HCT116 (cell line): Measurements from ENCODE around the gene ERMP1. TPM values are rescaled to one million over a fixed set of nuclear protein-coding genes. Genes with fewer than 3 reads are reported as not detected.

Experiments used
- ATAC-seq: fragments of 200-7000 bp; cut with Tn5 transposase; 2 replicates; pipeline ENCODE4 v1.9.1; 2020; ENCODE audit warnings: mild to moderate bottlenecking, moderate library complexity
- BruUV-seq: library from RNA; stranded (reverse); fragments of 400-500 nt; replicated peaks from 2 replicates; lab custom pipeline; 2021; lab: Mats Ljungman, UMichigan
- CTCF ChIA-PET: fragments of 300-600 bp; sonication (Branson Sonifier 250); formaldehyde crosslinking; loops from one replicate; lab custom pipeline; 2021; ENCODE audit warnings: antibody characterized with exemption; lab: Charles Lee
- POLR2A ChIA-PET: fragments of 300-600, 350-600 bp; sonication (Branson Sonifier 250); formaldehyde crosslinking; loops from one replicate; lab custom pipeline; 2021; ENCODE audit warnings: antibody characterized with exemption; lab: Charles Lee
- RAD21 ChIA-PET, 2 experiments: fragments of 300-600 bp; sonication (Branson Sonifier 250); formaldehyde crosslinking; loops; one replicate each; lab custom pipeline; 2023; ENCODE audit warnings: low total read pairs in 2 of 2; ENCODE audit not compliant: uncharacterized antibody in 2 of 2, unreplicated experiment in 2 of 2, low non-redundant PET in 1 of 2; lab: Charles Lee
- DNase-seq: peaks from one replicate; pipeline ENCODE4 v3.0.0-alpha.2; 2010; ENCODE audit warnings: low read depth, low spot score
- H2AFZ ChIP-seq: fragments of 200-600 bp; shearing (Covaris generic), sonication (generic); 2 replicates; pipeline ENCODE4 v1.6.1; 2017; ENCODE audit warnings: low read depth, mixed run types, mixed read lengths, antibody characterized with exemption, low read length; ENCODE audit not compliant: poor library complexity, severe bottlenecking
- H3K27ac ChIP-seq: 2 replicates; pipeline ENCODE4 v1.5.1; 2012; ENCODE audit warnings: low read depth, low read length
- H3K27me3 ChIP-seq: fragments of 200-600 bp; sonication (generic); 2 replicates; pipeline ENCODE4 v1.6.1; 2016; ENCODE audit warnings: mixed run types, low read length, mixed read lengths; ENCODE audit not compliant: insufficient read depth
- H3K36me3 ChIP-seq, 2 experiments: fragments of 200-500 bp in 1 of 2; fragments of 200-600 bp in 1 of 2; sonication (Bioruptor generic) in 1 of 2; sonication (generic) in 1 of 2; 2 replicates each; pipeline versions ENCODE4 v1.5.1 to v1.6.1; 2014 to 2016; ENCODE audit warnings: low read length in 2 of 2, inconsistent platforms in 1 of 2, mixed read lengths in 1 of 2, mixed run types in 1 of 2; ENCODE audit not compliant: insufficient read depth in 2 of 2, control insufficient read depth in 1 of 2
- H3K4me1 ChIP-seq, 2 experiments: fragments of 200-600 bp in 1 of 2; sonication (generic) in 1 of 2; 2 replicates each; pipeline versions ENCODE4 v1.5.1 to v1.6.1; 2012 to 2017; ENCODE audit warnings: low read length in 2 of 2, inconsistent platforms in 1 of 2, mild to moderate bottlenecking in 1 of 2, mixed read lengths in 1 of 2, mixed run types in 1 of 2, moderate library complexity in 1 of 2; ENCODE audit not compliant: insufficient read depth in 2 of 2, control insufficient read depth in 1 of 2
- H3K4me2 ChIP-seq: fragments of 200-600 bp; sonication (generic); 2 replicates; pipeline ENCODE4 v1.6.1; 2017; ENCODE audit warnings: mixed run types, low read length, mixed read lengths
- H3K4me3 ChIP-seq, 2 experiments: fragments of 200-600 bp in 1 of 2; sonication (generic) in 1 of 2; replicated peaks in 1 of 2; 2 replicates each; pipeline ENCODE4 v1.5.1; 2011 to 2016; ENCODE audit warnings: low read length in 2 of 2, control low read depth in 1 of 2, low read depth in 1 of 2, mild to moderate bottlenecking in 1 of 2, mixed read lengths in 1 of 2, mixed run types in 1 of 2
- H3K79me2 ChIP-seq: fragments of 200-600 bp; sonication (generic); 2 replicates; pipeline ENCODE4 v1.6.1; 2017; ENCODE audit warnings: mild to moderate bottlenecking, mixed run types, low read length, moderate library complexity, mixed read lengths; ENCODE audit not compliant: insufficient read depth
- H3K9ac ChIP-seq: fragments of 200-600 bp; sonication (generic); 2 replicates; pipeline ENCODE4 v1.6.1; 2016; ENCODE audit warnings: low read length, mixed read lengths
- H3K9me2 ChIP-seq: fragments of 200-600 bp; sonication (generic), shearing (Covaris generic); 2 replicates; pipeline ENCODE4 v1.6.1; 2017; ENCODE audit warnings: mixed run types, mild to moderate bottlenecking, moderate library complexity; ENCODE audit not compliant: insufficient read depth
- H3K9me3 ChIP-seq, 2 experiments: fragments of 200-500 bp in 1 of 2; fragments of 200-600 bp in 1 of 2; sonication (Bioruptor generic) in 1 of 2; sonication (generic) in 1 of 2; 2 replicates each; pipeline ENCODE4 v1.6.1; 2014 to 2017; ENCODE audit warnings: low read length in 2 of 2, mixed read lengths in 2 of 2, inconsistent platforms in 1 of 2, low read depth in 1 of 2, mild to moderate bottlenecking in 1 of 2, mixed run types in 1 of 2, moderate library complexity in 1 of 2; ENCODE audit not compliant: control insufficient read depth in 1 of 2, insufficient read depth in 1 of 2
- H4K20me1 ChIP-seq: fragments of 200-600 bp; sonication (generic), shearing (Covaris generic); 2 replicates; pipeline ENCODE4 v1.6.1; 2017; ENCODE audit warnings: mixed run types, mild to moderate bottlenecking, moderate library complexity; ENCODE audit not compliant: insufficient read depth
- ATF3 ChIP-seq: IDR thresholded peaks from 2 replicates; pipeline ENCODE4 v1.6.1; 2012
- CBX3 ChIP-seq: IDR thresholded peaks from 2 replicates; pipeline ENCODE4 v1.6.1; 2012; ENCODE audit warnings: low read depth
- CEBPB ChIP-seq: IDR thresholded peaks from 2 replicates; pipeline ENCODE4 v1.6.1; 2012; ENCODE audit warnings: low read depth
- ELF1 ChIP-seq: IDR thresholded peaks from 2 replicates; pipeline ENCODE4 v1.6.1; 2012; ENCODE audit warnings: low read depth, borderline replicate concordance
- JUND ChIP-seq: IDR thresholded peaks from 2 replicates; pipeline ENCODE4 v1.6.1; 2012
- MAX ChIP-seq: IDR thresholded peaks from 2 replicates; pipeline ENCODE4 v1.6.1; 2012
- POLR2AphosphoS5 ChIP-seq: IDR thresholded peaks from 2 replicates; pipeline ENCODE4 v1.6.1; 2011; ENCODE audit warnings: mild to moderate bottlenecking, low read depth, low read length, moderate library complexity
- RAD21 ChIP-seq: IDR thresholded peaks from 2 replicates; pipeline ENCODE4 v1.6.1; 2012; ENCODE audit warnings: low read depth, mild to moderate bottlenecking
- SP1 ChIP-seq: IDR thresholded peaks from 2 replicates; pipeline ENCODE4 v1.6.1; 2012; ENCODE audit warnings: low read depth
- SRF ChIP-seq: IDR thresholded peaks from 2 replicates; pipeline ENCODE4 v1.6.1; 2012; ENCODE audit warnings: low read depth
- YY1 ChIP-seq: IDR thresholded peaks from 2 replicates; pipeline ENCODE4 v1.6.1; 2011; ENCODE audit warnings: low read length, low read depth, moderate library complexity, mild to moderate bottlenecking; ENCODE audit not compliant: insufficient replicate concordance; ENCODE audit errors: extremely low read depth
- ZFX ChIP-seq: fragments of 450-650 bp; IDR thresholded peaks from 2 replicates; pipeline ENCODE4 v1.6.1; 2017
- ZNF274 ChIP-seq: fragments of 200-500 bp; sonication (Bioruptor generic); IDR thresholded peaks from 2 replicates; pipeline ENCODE4 v1.6.1; 2014; ENCODE audit warnings: mild to moderate bottlenecking, low read depth, low read length, inconsistent platforms
- intact Hi-C: fragments of 100-400 bp; cut with micrococcal nuclease; formaldehyde crosslinking; loops from 2 replicates; pipeline ENCODE4 v1.10.0; 2022
- total RNA-seq: library from RNA; stranded (reverse); gene quantifications from one replicate; pipeline ENCODE4 v1.2.1, GENCODE V29; 2021; ENCODE audit not compliant: unreplicated experiment
- TF ChIP-seq, protein P1 (sequence below): IDR thresholded peaks from 2 replicates; pipeline ENCODE4 v1.6.1; 2012; ENCODE audit warnings: low read depth
- TF ChIP-seq, protein P2 (sequence below), 3 experiments: fragments of 200-600 bp in 1 of 3; sonication (generic) in 1 of 3; IDR thresholded peaks in 2 of 3; conservative IDR thresholded peaks in 1 of 3; 2 replicates each; pipeline ENCODE4 v1.5.1; 2012 to 2017; ENCODE audit warnings: low read depth in 2 of 3, low read length in 2 of 3, antibody characterized with exemption in 1 of 3, borderline replicate concordance in 1 of 3, control low read depth in 1 of 3, mild to moderate bottlenecking in 1 of 3, mixed read lengths in 1 of 3, mixed run types in 1 of 3, moderate library complexity in 1 of 3; ENCODE audit not compliant: insufficient read depth in 1 of 3

ERMP1 gene
- total RNA-seq, 1 experiment from 2014 or later = 29.9 TPM

DNA sequence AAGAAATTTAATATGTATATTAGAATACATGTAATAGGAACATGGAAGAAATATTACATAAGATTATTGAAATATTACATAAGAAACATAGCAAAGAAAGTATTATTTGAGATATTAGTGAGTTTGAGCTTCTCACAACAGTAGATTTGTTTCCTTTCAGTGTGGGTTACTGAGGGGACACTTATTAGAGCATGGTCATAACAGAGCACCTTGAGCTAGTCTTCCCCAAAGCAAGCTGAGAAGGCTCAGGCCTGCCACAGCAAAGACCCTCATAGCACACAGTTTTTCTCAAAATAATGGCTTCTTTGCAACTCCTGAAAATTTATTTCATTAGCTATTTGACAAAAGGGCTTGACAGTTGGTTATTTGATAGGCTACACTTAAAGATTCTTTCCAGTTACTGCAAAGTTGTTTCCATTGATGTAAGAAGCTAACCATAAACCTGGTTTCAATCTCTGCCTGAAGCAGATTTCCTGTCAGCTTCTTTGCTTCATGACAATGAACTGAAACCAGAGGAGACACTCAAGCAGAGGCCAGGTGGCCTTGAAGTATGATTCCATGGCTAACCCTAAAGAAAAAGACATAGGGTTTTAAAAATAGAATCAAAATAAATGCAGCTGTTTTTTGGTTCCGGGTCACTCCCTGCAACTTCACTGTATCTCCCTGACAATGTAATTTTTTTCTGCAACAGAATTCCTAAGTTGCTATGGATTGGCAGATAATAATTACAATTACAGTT, 68.6 kb downstream of the ERMP1 start (continued):
- TF ChIP-seq, protein P1, sequence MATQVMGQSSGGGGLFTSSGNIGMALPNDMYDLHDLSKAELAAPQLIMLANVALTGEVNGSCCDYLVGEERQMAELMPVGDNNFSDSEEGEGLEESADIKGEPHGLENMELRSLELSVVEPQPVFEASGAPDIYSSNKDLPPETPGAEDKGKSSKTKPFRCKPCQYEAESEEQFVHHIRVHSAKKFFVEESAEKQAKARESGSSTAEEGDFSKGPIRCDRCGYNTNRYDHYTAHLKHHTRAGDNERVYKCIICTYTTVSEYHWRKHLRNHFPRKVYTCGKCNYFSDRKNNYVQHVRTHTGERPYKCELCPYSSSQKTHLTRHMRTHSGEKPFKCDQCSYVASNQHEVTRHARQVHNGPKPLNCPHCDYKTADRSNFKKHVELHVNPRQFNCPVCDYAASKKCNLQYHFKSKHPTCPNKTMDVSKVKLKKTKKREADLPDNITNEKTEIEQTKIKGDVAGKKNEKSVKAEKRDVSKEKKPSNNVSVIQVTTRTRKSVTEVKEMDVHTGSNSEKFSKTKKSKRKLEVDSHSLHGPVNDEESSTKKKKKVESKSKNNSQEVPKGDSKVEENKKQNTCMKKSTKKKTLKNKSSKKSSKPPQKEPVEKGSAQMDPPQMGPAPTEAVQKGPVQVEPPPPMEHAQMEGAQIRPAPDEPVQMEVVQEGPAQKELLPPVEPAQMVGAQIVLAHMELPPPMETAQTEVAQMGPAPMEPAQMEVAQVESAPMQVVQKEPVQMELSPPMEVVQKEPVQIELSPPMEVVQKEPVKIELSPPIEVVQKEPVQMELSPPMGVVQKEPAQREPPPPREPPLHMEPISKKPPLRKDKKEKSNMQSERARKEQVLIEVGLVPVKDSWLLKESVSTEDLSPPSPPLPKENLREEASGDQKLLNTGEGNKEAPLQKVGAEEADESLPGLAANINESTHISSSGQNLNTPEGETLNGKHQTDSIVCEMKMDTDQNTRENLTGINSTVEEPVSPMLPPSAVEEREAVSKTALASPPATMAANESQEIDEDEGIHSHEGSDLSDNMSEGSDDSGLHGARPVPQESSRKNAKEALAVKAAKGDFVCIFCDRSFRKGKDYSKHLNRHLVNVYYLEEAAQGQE = no peak
- no peak for TF ChIP-seq RAD21
- TF ChIP-seq, protein P2, sequence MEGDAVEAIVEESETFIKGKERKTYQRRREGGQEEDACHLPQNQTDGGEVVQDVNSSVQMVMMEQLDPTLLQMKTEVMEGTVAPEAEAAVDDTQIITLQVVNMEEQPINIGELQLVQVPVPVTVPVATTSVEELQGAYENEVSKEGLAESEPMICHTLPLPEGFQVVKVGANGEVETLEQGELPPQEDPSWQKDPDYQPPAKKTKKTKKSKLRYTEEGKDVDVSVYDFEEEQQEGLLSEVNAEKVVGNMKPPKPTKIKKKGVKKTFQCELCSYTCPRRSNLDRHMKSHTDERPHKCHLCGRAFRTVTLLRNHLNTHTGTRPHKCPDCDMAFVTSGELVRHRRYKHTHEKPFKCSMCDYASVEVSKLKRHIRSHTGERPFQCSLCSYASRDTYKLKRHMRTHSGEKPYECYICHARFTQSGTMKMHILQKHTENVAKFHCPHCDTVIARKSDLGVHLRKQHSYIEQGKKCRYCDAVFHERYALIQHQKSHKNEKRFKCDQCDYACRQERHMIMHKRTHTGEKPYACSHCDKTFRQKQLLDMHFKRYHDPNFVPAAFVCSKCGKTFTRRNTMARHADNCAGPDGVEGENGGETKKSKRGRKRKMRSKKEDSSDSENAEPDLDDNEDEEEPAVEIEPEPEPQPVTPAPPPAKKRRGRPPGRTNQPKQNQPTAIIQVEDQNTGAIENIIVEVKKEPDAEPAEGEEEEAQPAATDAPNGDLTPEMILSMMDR (IDR thresholded peaks at IDR 0.05 in 2 of 3, conservative IDR thresholded peaks at IDR 0.05 in 1 of 3; ENCODE audit: borderline replicate concordance in 1 of 3, insufficient read depth in 1 of 3, low read depth in 2 of 3, low read length in 2 of 3) = no peak
- TF ChIP-seq, all 23 proteins: peak for 0

GRCh38 chr9:5762421-5762820, 70.5 kb downstream of the ERMP1 start:
- H3K9me2 ChIP-seq = no peaks in the 10 kb centered on the region
- H3K36me3 ChIP-seq = peaks cover 13 to 34% of the 10 kb centered on the region in 2 experiments; a peak in 3 of 4 replicates
- no peak overlapping the region for H3K4me3 ChIP-seq
- TF ChIP-seq MAX = no peak
- TF ChIP-seq ZNF274 = no peak
- TF ChIP-seq CBX3 = no peak
- no peak for TF ChIP-seq JUND
- TF ChIP-seq SP1 = no peak
- TF ChIP-seq POLR2AphosphoS5 = no peak
- TF ChIP-seq YY1 = no peak
- no peak for TF ChIP-seq CEBPB
- no peak for TF ChIP-seq ZFX
- TF ChIP-seq ATF3 = no peak
- TF ChIP-seq ELF1 = no peak
- no peak for TF ChIP-seq RAD21
- TF ChIP-seq SRF = no peak
- ChIA-PET RAD21 (no interaction called here), CTCF (no interaction called here), POLR2A (no interaction called here)
- H3K79me2 ChIP-seq = no peaks in the 10 kb centered on the region
- no peak for DNase-seq
- intact Hi-C loops = no loop called here
- BruUV-seq = no TSS peak
- H3K4me1 ChIP-seq = no peaks in the 10 kb centered on the region
- no peaks in the 10 kb centered on the region for H3K9me3 ChIP-seq
- ATAC-seq = no peak
- no peak overlapping the region for H3K9ac ChIP-seq
- no peaks in the 10 kb centered on the region for H4K20me1 ChIP-seq
- no peaks in the 10 kb centered on the region for H3K27me3 ChIP-seq
- no peak overlapping the region for H3K27ac ChIP-seq
- no peak overlapping the region for H2AFZ ChIP-seq
- no peak overlapping the region for H3K4me2 ChIP-seq
